ENCODE results near the gene ZNF74. TPM values are rescaled to one million over a fixed set of nuclear protein-coding genes. Genes with fewer than 3 reads are reported as not detected.

The ZNF74 gene
- total and polyA plus RNA-seq, 10 of the 15 experiments (the other 5 are each of a cell fraction or from before 2014, with no cell fraction given): 0.37 to 9.3 (median 5.1) TPM

DNA sequence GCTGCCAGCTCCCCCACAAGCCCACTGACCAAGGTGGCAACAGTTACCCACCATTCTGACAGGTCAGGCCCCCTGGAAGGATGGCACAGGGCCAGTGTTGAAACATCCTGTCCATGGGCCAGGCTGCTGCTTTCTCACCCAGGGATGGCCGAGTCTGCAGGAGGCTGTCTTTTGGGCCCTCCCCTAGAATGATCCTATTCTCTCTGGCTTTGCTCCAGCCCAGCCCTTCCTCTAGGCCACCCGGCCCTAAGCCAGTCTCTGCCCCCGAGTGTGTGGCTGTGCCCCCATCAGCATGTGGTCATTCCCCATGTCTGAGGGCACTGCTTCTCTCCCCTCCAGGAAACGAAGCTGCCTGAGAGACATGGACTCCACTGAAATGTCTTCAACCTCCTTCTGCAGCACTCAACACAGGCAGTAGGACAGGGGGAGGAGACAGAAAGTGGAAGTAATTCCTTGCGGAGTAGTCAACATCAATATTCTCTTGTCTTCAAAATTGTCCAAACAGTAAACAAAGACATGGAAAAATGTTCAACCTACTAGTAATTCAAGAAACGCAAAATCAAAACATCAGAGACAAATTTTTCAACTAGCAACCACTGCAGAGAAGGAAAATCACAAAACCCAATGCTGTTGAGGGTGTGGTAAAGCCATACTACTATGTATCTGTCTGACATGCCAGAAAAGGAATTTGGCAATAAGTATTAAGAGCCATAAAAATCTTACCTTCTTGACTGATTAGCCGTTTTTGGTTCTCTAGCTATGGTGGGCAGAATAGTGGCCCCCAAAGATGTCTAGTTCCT, 48.7 kb downstream of the ZNF74 start:
- H3K36me3 ChIP-seq (ENCODE audit: control insufficient read depth in 2 of 2, insufficient read depth in 2 of 2, low read length in 1 of 2): no peaks in the 10 kb centered on the region

DNA sequence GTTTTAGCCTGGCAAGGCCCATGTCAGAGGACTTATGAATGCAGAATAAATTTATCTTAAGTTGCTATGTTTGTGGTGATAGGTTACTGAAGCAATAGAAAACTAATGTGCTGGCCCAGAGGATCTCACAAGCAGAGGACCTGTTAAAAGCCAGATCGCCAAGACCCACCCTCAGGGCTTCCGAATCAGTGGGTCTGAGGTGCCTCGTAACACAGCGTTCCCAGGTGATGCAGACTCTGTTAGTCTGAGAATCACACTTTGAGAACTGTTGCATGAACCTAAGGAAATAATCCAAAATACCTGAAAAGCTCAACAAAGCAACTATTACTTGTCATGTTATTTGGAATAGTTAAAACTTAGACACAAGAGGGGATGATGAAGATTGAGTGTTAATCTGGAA, 50.4 kb downstream of the ZNF74 start:
- no peaks in the 10 kb centered on the region for H3K79me2 ChIP-seq (ENCODE audit: control insufficient read depth, insufficient read depth, low read length)
- H3K9me3 ChIP-seq (replicated peaks; ENCODE audit: control insufficient read depth, insufficient read depth, low read length): no peaks in the 10 kb centered on the region
- H3K4me3 ChIP-seq: no peak overlapping the region
- H3K27me3 ChIP-seq (replicated peaks in 1 of 2; ENCODE audit: control insufficient read depth in 2 of 2, insufficient read depth in 2 of 2, low read length in 1 of 2): no peaks in the 10 kb centered on the region
- in situ Hi-C loops (cut with MboI) (no loop called here), intact Hi-C loops (cut with micrococcal nuclease; ENCODE audit: unreplicated experiment) (no loop called here)
- H3K4me1 ChIP-seq (ENCODE audit: control insufficient read depth, insufficient read depth, low read length): no peaks in the 10 kb centered on the region
- RAD21 ChIA-PET (ENCODE audit: unreplicated experiment): no interaction called here
- FAIRE-seq (no peak), ATAC-seq (no peak), DNase-seq (ENCODE audit: low read depth, low spot score) (no peak)
- no peak overlapping the region for H3K9ac ChIP-seq (ENCODE audit: control insufficient read depth, insufficient read depth, low read length)
- WGBS (ENCODE audit: insufficient coverage, insufficient replicate concordance, low lambda C conversion rate, missing lambda C conversion rate): 98% methylated on average over 4 of the region's 4 CpGs
- POLR2A ChIA-PET: no interaction called here
- no peaks in the 10 kb centered on the region for H4K20me1 ChIP-seq (ENCODE audit: control insufficient read depth, insufficient read depth)
- no peak overlapping the region for H3K27ac ChIP-seq (ENCODE audit: control insufficient read depth, insufficient read depth)
- H3K4me2 ChIP-seq (ENCODE audit: control insufficient read depth, insufficient read depth): no peak overlapping the region
- no peaks in the 10 kb centered on the region for H3K36me3 ChIP-seq (ENCODE audit: control insufficient read depth in 2 of 2, insufficient read depth in 2 of 2, low read length in 1 of 2)
- CTCF ChIA-PET: interaction anchor here (0.6 kb wide), 2 partner anchors 301 to 427 kb away, joined by 3 read pairs; no protein-coding TSS in a partner anchor
- BruUV-seq (replicated peaks): no TSS peak
- no peak overlapping the region for H2AFZ ChIP-seq (ENCODE audit: control insufficient read depth, low read depth, low read length)
- SMC1A ChIA-PET (ENCODE audit: uncharacterized antibody, unreplicated experiment): interaction anchor here (0.6 kb wide), 1 partner anchor 40 kb away, joined by 3 read pairs; no protein-coding TSS in a partner anchor
- TF ChIP-seq SUPT20H (IDR thresholded peaks at IDR 0.05; ENCODE audit: borderline replicate concordance, control insufficient read depth, low read depth, low read length) (no peak), RB1 (IDR thresholded peaks at IDR 0.05; ENCODE audit: borderline replicate concordance) (no peak), ZNF24 (IDR thresholded peaks at IDR 0.05) (no peak), SMAD5 (IDR thresholded peaks at IDR 0.05; ENCODE audit: low read depth) (no peak)
- TF ChIP-seq, protein P1, sequence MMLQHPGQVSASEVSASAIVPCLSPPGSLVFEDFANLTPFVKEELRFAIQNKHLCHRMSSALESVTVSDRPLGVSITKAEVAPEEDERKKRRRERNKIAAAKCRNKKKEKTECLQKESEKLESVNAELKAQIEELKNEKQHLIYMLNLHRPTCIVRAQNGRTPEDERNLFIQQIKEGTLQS (IDR thresholded peaks at IDR 0.05; ENCODE audit: borderline replicate concordance, extremely low read depth, low read depth, low read length): no peak
- TF ChIP-seq, protein P2, sequence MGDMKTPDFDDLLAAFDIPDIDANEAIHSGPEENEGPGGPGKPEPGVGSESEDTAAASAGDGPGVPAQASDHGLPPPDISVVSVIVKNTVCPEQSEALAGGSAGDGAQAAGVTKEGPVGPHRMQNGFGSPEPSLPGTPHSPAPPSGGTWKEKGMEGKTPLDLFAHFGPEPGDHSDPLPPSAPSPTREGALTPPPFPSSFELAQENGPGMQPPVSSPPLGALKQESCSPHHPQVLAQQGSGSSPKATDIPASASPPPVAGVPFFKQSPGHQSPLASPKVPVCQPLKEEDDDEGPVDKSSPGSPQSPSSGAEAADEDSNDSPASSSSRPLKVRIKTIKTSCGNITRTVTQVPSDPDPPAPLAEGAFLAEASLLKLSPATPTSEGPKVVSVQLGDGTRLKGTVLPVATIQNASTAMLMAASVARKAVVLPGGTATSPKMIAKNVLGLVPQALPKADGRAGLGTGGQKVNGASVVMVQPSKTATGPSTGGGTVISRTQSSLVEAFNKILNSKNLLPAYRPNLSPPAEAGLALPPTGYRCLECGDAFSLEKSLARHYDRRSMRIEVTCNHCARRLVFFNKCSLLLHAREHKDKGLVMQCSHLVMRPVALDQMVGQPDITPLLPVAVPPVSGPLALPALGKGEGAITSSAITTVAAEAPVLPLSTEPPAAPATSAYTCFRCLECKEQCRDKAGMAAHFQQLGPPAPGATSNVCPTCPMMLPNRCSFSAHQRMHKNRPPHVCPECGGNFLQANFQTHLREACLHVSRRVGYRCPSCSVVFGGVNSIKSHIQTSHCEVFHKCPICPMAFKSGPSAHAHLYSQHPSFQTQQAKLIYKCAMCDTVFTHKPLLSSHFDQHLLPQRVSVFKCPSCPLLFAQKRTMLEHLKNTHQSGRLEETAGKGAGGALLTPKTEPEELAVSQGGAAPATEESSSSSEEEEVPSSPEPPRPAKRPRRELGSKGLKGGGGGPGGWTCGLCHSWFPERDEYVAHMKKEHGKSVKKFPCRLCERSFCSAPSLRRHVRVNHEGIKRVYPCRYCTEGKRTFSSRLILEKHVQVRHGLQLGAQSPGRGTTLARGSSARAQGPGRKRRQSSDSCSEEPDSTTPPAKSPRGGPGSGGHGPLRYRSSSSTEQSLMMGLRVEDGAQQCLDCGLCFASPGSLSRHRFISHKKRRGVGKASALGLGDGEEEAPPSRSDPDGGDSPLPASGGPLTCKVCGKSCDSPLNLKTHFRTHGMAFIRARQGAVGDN (IDR thresholded peaks at IDR 0.05): no peak

More for the DNA sequence above, 48.7 kb downstream of the ZNF74 start:
- DNase-seq (ENCODE audit: low read depth, low spot score) (no peak), FAIRE-seq (no peak), ATAC-seq (no peak)
- H3K9ac ChIP-seq (ENCODE audit: control insufficient read depth, insufficient read depth, low read length): no peak overlapping the region
- no TSS peak for BruUV-seq (replicated peaks)
- H3K4me2 ChIP-seq (ENCODE audit: control insufficient read depth, insufficient read depth): no peak overlapping the region
- intact Hi-C loops (cut with micrococcal nuclease; ENCODE audit: unreplicated experiment) (no loop called here), in situ Hi-C loops (cut with MboI) (no loop called here)
- no peak overlapping the region for H3K4me3 ChIP-seq
- no peak for TF ChIP-seq GATAD2B (conservative IDR thresholded peaks at IDR 0.05; ENCODE audit: low read depth)
- no peak for TF ChIP-seq POLR2AphosphoS2 (IDR thresholded peaks at IDR 0.05; ENCODE audit: low read depth, low read length)
- no peak for TF ChIP-seq ZNF217 (IDR thresholded peaks at IDR 0.05)
- TF ChIP-seq ZNF384 (IDR thresholded peaks at IDR 0.05; ENCODE audit: borderline replicate concordance, low read depth, low read length): no peak
- TF ChIP-seq MTA2 (IDR thresholded peaks at IDR 0.05; ENCODE audit: low read depth): no peak
- TF ChIP-seq RB1 (IDR thresholded peaks at IDR 0.05; ENCODE audit: borderline replicate concordance): no peak
- TF ChIP-seq, protein P3, sequence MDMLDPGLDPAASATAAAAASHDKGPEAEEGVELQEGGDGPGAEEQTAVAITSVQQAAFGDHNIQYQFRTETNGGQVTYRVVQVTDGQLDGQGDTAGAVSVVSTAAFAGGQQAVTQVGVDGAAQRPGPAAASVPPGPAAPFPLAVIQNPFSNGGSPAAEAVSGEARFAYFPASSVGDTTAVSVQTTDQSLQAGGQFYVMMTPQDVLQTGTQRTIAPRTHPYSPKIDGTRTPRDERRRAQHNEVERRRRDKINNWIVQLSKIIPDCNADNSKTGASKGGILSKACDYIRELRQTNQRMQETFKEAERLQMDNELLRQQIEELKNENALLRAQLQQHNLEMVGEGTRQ (IDR thresholded peaks at IDR 0.05; ENCODE audit: borderline replicate concordance, low read depth, low read length): no peak
- no peak for TF ChIP-seq NFIC (IDR thresholded peaks at IDR 0.05; ENCODE audit: low read depth, low read length)
- TF ChIP-seq HCFC1 (IDR thresholded peaks at IDR 0.05; ENCODE audit: low read length): no peak
- TF ChIP-seq SPI1 (IDR thresholded peaks at IDR 0.05; ENCODE audit: borderline replicate concordance, insufficient read depth, low read depth, low read length): no peak
- peaks cover 3 to 5% of the 10 kb centered on the region in 2 experiments; a peak in 3 of 4 replicates for H3K27me3 ChIP-seq (replicated peaks in 1 of 2; ENCODE audit: control insufficient read depth in 2 of 2, insufficient read depth in 2 of 2, low read length in 1 of 2)
- no peaks in the 10 kb centered on the region for H3K9me3 ChIP-seq (replicated peaks; ENCODE audit: control insufficient read depth, insufficient read depth, low read length)
- CTCF ChIA-PET: interaction anchor here (1.0 kb wide), 1 partner anchor 14 kb away, joined by 3 read pairs; no protein-coding TSS in a partner anchor
- RAD21 ChIA-PET (ENCODE audit: unreplicated experiment): no interaction called here
- no peak overlapping the region for H3K27ac ChIP-seq (ENCODE audit: control insufficient read depth, insufficient read depth)
- no peaks in the 10 kb centered on the region for H3K4me1 ChIP-seq (ENCODE audit: control insufficient read depth, insufficient read depth, low read length)
- WGBS (ENCODE audit: insufficient coverage, insufficient replicate concordance, low lambda C conversion rate, missing lambda C conversion rate): 85% methylated on average over 7 of the region's 7 CpGs
- H2AFZ ChIP-seq (ENCODE audit: control insufficient read depth, low read depth, low read length): no peak overlapping the region
- SMC1A ChIA-PET (ENCODE audit: uncharacterized antibody, unreplicated experiment): no interaction called here
- no peaks in the 10 kb centered on the region for H3K79me2 ChIP-seq (ENCODE audit: control insufficient read depth, insufficient read depth, low read length)
- H4K20me1 ChIP-seq (ENCODE audit: control insufficient read depth, insufficient read depth): no peaks in the 10 kb centered on the region
- POLR2A ChIA-PET: no interaction called here
